Measurements from ENCODE around the gene SLC11A1. TPM values are rescaled to one million over a fixed set of nuclear protein-coding genes. Genes with fewer than 3 reads are reported as not detected.
A peak's percentile ranks its signal among the peaks of the same experiment; 100 is the strongest.

Gene SLC11A1
- total and polyA plus RNA-seq, 8 donors = 4.2 to 20.4 (median 8.9) TPM; not detected in 1

DNA sequence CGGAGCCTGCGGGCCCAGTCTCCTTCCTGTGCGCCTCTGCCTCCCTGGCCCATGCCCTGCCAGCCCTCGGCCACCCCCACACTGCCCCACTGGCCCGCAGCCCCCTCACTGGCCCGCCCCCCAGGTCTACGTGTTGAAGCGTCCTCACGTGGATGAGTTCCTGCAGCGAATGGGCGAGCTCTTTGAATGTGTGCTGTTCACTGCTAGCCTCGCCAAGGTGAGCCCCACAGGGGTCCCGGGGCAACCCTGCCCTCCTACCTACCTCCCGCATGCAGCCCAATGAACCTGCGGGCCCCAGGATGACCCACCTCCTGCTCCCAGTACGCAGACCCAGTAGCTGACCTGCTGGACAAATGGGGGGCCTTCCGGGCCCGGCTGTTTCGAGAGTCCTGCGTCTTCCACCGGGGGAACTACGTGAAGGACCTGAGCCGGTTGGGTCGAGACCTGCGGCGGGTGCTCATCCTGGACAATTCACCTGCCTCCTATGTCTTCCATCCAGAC lies 20.9 kb downstream of the SLC11A1 start:
- intact Hi-C loops (cut with DNase I; ENCODE audit: low total_unique reads) = no loop called here
- 72 to 76% (median 73%) methylated on average over 12 to 26 of the region's 26 CpGs; no CpG with 5 or more reads in 1 of the 5 donors for WGBS, 5 donors
- Histone ChIP-seq H3K4me1 (peaks cover 65 to 80% (median 77%) of the 10 kb centered on the region in 4 donors), H3K27ac (peak overlapping the region in 4 of 5 donors; percentile 98 to 100 (median 100)), H3K9me3 (no peaks in the 10 kb centered on the region), H3K36me3 (peaks cover 35 to 44% (median 41%) of the 10 kb centered on the region in 4 donors), H3K4me3 (peak overlapping the region in 1 of 4 donors; percentile 94), H3K27me3 (no peaks in the 10 kb centered on the region)
- no peak for DNase-seq
- TF ChIP-seq EP300 (IDR thresholded peaks at IDR 0.05) = no peak
- no peak for TF ChIP-seq POLR2AphosphoS5 (IDR thresholded peaks at IDR 0.05)
- TF ChIP-seq, protein P1, sequence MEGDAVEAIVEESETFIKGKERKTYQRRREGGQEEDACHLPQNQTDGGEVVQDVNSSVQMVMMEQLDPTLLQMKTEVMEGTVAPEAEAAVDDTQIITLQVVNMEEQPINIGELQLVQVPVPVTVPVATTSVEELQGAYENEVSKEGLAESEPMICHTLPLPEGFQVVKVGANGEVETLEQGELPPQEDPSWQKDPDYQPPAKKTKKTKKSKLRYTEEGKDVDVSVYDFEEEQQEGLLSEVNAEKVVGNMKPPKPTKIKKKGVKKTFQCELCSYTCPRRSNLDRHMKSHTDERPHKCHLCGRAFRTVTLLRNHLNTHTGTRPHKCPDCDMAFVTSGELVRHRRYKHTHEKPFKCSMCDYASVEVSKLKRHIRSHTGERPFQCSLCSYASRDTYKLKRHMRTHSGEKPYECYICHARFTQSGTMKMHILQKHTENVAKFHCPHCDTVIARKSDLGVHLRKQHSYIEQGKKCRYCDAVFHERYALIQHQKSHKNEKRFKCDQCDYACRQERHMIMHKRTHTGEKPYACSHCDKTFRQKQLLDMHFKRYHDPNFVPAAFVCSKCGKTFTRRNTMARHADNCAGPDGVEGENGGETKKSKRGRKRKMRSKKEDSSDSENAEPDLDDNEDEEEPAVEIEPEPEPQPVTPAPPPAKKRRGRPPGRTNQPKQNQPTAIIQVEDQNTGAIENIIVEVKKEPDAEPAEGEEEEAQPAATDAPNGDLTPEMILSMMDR (IDR thresholded peaks at IDR 0.05) = no peak
- no peak for TF ChIP-seq POLR2A (IDR thresholded peaks at IDR 0.05)

DNA sequence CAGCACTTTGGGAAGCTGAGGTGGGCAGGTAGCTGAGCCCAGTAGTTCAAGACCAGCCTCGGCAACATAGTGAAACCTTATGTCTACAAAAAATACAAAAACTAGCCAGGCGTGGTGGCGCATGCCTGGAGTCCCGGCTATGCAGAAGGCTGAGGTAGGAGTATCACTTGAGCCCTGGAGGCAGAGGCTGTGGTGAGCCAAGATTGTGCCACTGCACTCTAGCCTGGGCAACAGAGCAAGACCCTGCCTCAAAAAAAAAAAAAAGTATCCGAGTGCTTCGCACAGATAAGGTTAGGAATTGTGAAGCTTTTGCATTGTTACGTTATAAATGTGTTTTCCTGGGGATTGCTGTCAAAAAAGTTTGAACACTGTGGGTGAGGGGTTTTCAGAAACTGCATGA lies 21.7 kb downstream of the SLC11A1 start:
- DNase-seq = no peak
- H3K4me3 ChIP-seq = peak overlapping the region in 1 of 4 donors; percentile 94
- peaks cover 35 to 44% (median 41%) of the 10 kb centered on the region in 4 donors for H3K36me3 ChIP-seq
- WGBS, 5 donors = 47 to 70% (median 68%) methylated on average over 7 of the region's 7 CpGs
- intact Hi-C loops (cut with DNase I; ENCODE audit: low total_unique reads) = no loop called here
- TF ChIP-seq POLR2A (IDR thresholded peaks at IDR 0.05) (no peak), EP300 (IDR thresholded peaks at IDR 0.05) (no peak), POLR2AphosphoS5 (IDR thresholded peaks at IDR 0.05) (no peak)
- TF ChIP-seq, protein P1 (IDR thresholded peaks at IDR 0.05) = no peak
- H3K4me1 ChIP-seq = peaks cover 61 to 76% (median 73%) of the 10 kb centered on the region in 4 donors
- peak overlapping the region in 4 of 5 donors; percentile 18 to 100 (median 95) for H3K27ac ChIP-seq
- no peaks in the 10 kb centered on the region for H3K9me3 ChIP-seq
- no peaks in the 10 kb centered on the region for H3K27me3 ChIP-seq

DNA sequence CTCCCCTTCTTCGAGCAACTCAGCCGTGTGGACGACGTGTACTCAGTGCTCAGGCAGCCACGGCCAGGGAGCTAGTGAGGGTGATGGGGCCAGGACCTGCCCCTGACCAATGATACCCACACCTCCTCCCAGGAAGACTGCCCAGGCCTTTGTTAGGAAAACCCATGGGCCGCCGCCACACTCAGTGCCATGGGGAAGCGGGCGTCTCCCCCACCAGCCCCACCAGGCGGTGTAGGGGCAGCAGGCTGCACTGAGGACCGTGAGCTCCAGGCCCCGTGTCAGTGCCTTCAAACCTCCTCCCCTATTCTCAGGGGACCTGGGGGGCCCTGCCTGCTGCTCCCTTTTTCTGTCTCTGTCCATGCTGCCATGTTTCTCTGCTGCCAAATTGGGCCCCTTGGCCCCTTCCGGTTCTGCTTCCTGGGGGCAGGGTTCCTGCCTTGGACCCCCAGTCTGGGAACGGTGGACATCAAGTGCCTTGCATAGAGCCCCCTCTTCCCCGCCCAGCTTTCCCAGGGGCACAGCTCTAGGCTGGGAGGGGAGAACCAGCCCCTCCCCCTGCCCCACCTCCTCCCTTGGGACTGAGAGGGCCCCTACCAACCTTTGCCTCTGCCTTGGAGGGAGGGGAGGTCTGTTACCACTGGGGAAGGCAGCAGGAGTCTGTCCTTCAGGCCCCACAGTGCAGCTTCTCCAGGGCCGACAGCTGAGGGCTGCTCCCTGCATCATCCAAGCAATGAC lies 22.4 kb downstream of the SLC11A1 start:
- H3K27ac ChIP-seq = peak overlapping the region; percentile 73 to 100 (median 90)
- no peak overlapping the region for H3K4me3 ChIP-seq
- DNase-seq = peak in 1 of 2 donors; percentile 60
- no peaks in the 10 kb centered on the region for H3K9me3 ChIP-seq
- peaks cover 57 to 72% (median 71%) of the 10 kb centered on the region in 4 donors for H3K4me1 ChIP-seq
- 58 to 63% (median 59%) methylated on average over 10 to 16 of the region's 16 CpGs for WGBS, 5 donors
- intact Hi-C loops (cut with DNase I; ENCODE audit: low total_unique reads) = no loop called here
- no peaks in the 10 kb centered on the region for H3K27me3 ChIP-seq
- TF ChIP-seq, protein P1 (IDR thresholded peaks at IDR 0.05) = no peak
- TF ChIP-seq POLR2AphosphoS5 (IDR thresholded peaks at IDR 0.05) = no peak
- no peak for TF ChIP-seq POLR2A (IDR thresholded peaks at IDR 0.05)
- TF ChIP-seq EP300 (IDR thresholded peaks at IDR 0.05) = no peak
- peaks cover 35 to 44% (median 41%) of the 10 kb centered on the region in 4 donors for H3K36me3 ChIP-seq

DNA sequence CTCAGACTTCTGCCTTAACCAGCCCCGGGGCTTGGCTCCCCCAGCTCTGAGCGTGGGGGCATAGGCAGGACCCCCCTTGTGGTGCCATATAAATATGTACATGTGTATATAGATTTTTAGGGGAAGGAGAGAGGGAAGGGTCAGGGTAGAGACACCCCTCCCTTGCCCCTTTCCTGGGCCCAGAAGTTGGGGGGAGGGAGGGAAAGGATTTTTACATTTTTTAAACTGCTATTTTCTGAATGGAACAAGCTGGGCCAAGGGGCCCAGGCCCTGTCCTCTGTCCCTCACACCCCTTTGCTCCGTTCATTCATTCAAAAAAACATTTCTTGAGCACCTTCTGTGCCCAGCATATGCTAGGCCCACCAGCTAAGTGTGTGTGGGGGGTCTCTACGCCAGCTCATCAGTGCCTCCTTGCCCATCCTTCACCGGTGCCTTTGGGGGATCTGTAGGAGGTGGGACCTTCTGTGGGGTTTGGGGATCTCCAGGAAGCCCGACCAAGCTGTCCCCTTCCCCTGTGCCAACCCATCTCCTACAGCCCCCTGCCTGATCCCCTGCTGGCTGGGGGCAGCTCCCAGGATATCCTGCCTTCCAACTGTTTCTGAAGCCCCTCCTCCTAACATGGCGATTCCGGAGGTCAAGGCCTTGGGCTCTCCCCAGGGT lies 23.1 kb downstream of the SLC11A1 start:
- Histone ChIP-seq H3K4me1 (peaks cover 57 to 72% (median 71%) of the 10 kb centered on the region in 4 donors), H3K9me3 (no peaks in the 10 kb centered on the region), H3K4me3 (peak overlapping the region in 3 of 4 donors; percentile 39 to 52 (median 44)), H3K27ac (peak overlapping the region; percentile 73 to 100 (median 90)), H3K36me3 (peaks cover 35 to 44% (median 41%) of the 10 kb centered on the region in 4 donors), H3K27me3 (no peaks in the 10 kb centered on the region)
- 44 to 63% (median 51%) methylated on average over 5 to 8 of the region's 8 CpGs for WGBS, 5 donors
- TF ChIP-seq EP300 (IDR thresholded peaks at IDR 0.05) (no peak), POLR2A (IDR thresholded peaks at IDR 0.05) (no peak), POLR2AphosphoS5 (IDR thresholded peaks at IDR 0.05) (no peak)
- TF ChIP-seq, protein P1 (IDR thresholded peaks at IDR 0.05) = no peak
- intact Hi-C loops (cut with DNase I; ENCODE audit: low total_unique reads) = no loop called here
- DNase-seq = no peak

All from stomach (tissue), 9 donors.